Smooth muscle cell (in vitro differentiated cells): ENCODE results near the gene MAST4. TPM values are rescaled to one million over a fixed set of nuclear protein-coding genes. Genes with fewer than 3 reads are reported as not detected.
"Not testable (repeated sequence)": the region's sequence is repeated elsewhere in the genome, so short reads cannot be mapped to it uniquely, and the experiment has no call there.

Experiments used
- DNase-seq: peaks from one replicate; lab custom pipeline; 2025; ENCODE audit not compliant: unreplicated experiment; lab: John Stamatoyannopoulos, UW
- H2AFZ ChIP-seq: fragments of 200-600 bp; sonication (generic); 2 replicates; pipeline ENCODE4 v1.6.0; 2016; ENCODE audit warnings: antibody characterized with exemption, low read depth, mild to moderate bottlenecking
- H3F3A ChIP-seq: fragments of 200-600 bp; sonication (generic); 2 replicates; pipeline ENCODE4 v1.6.0; 2017; ENCODE audit warnings: antibody characterized with exemption, low read depth
- H3K27ac ChIP-seq: fragments of 200-600 bp; sonication (generic); 2 replicates; pipeline ENCODE4 v1.5.1; 2016; ENCODE audit warnings: low read depth, mild to moderate bottlenecking
- H3K27me3 ChIP-seq: fragments of 200-600 bp; sonication (generic); 2 replicates; pipeline ENCODE4 v1.6.1; 2016; ENCODE audit warnings: low read depth, mild to moderate bottlenecking
- H3K36me3 ChIP-seq: fragments of 200-600 bp; sonication (generic); 2 replicates; pipeline ENCODE4 v1.5.1; 2016; ENCODE audit warnings: low read depth
- H3K4me1 ChIP-seq: fragments of 200-600 bp; sonication (generic); 2 replicates; pipeline ENCODE4 v1.5.1; 2016; ENCODE audit warnings: low read depth
- H3K4me2 ChIP-seq: fragments of 200-600 bp; sonication (generic); 2 replicates; pipeline ENCODE4 v1.6.0; 2016; ENCODE audit warnings: mild to moderate bottlenecking
- H3K4me3 ChIP-seq: fragments of 200-600 bp; sonication (generic); 2 replicates; pipeline ENCODE4 v1.5.1; 2016; ENCODE audit warnings: mild to moderate bottlenecking
- H3K79me2 ChIP-seq: fragments of 200-600 bp; sonication (generic); 2 replicates; pipeline ENCODE4 v1.6.0; 2016; ENCODE audit warnings: low read depth, mild to moderate bottlenecking
- H3K9ac ChIP-seq: fragments of 200-600 bp; sonication (generic); 2 replicates; pipeline ENCODE4 v1.6.0; 2016; ENCODE audit warnings: low read depth
- H3K9me3 ChIP-seq: fragments of 200-600 bp; sonication (generic); replicated peaks from 2 replicates; pipeline ENCODE4 v1.5.1; 2016; ENCODE audit warnings: low read depth
- H4K20me1 ChIP-seq: fragments of 200-600 bp; sonication (generic); 2 replicates; pipeline ENCODE4 v1.6.0; 2016; ENCODE audit warnings: low read depth
- WGBS: methylation state at CpG from one replicate; pipeline ENCODE4 v1.1.7; 2016; ENCODE audit warnings: low lambda C conversion rate; 5-methylcytosine and 5-hydroxymethylcytosine counted together
- polyA plus RNA-seq: library from polyadenylated mRNA; unstranded; fragments of >200 nt; fragmentation: Nextera tagmentation; extraction: Ambion mirVana; gene quantifications from 2 replicates; pipeline ENCODE4 v1.2.1, GENCODE V29; 2016
- total RNA-seq: library from RNA; depleted of rRNA; stranded (reverse); fragments of >200 nt; gene quantifications from 2 replicates; pipeline ENCODE4 v1.2.3, GENCODE V29; 2014
- TF ChIP-seq, protein P1 (sequence below): fragments of 200-600 bp; sonication (generic); IDR thresholded peaks from 2 replicates; pipeline ENCODE4 v1.5.1; 2017; ENCODE audit warnings: borderline replicate concordance, mild to moderate bottlenecking, antibody characterized with exemption; ENCODE audit not compliant: insufficient read depth, poor library complexity, severe bottlenecking

The MAST4 gene
- total and polyA plus RNA-seq, 2 experiments from 2014 or later = 6.3 to 24.0 TPM

DNA sequence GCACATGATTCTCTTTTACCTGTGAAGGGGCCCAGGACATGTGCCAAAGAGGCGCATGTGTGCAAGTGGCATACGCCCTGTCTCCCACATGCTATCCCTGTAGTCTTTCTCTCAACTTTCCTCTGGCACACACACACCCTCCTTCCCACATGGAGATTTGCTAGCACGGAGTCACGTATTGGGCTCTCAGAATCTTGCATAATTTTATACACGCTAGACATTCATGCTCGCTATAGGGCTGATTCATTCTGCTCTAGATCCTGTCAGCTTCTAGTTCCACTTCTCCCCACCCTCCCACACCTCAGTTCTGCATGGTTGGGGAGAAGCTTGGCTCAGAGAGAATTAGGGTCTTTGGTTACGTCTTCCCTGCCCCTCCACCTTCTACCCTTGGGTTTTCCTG, 527.6 kb downstream of the MAST4 start:
- Histone ChIP-seq H3K79me2 (no peaks in the 10 kb centered on the region), H3K9ac (no peak overlapping the region), H3K4me3 (no peak overlapping the region), H3K9me3 (peaks cover 3% of the 10 kb centered on the region), H3F3A (no peaks in the 10 kb centered on the region), H3K4me2 (no peak overlapping the region), H3K36me3 (no peaks in the 10 kb centered on the region), H4K20me1 (no peaks in the 10 kb centered on the region), H3K27ac (no peak overlapping the region), H3K4me1 (no peaks in the 10 kb centered on the region), H2AFZ (no peak overlapping the region), H3K27me3 (no peaks in the 10 kb centered on the region)
- no peak for DNase-seq
- TF ChIP-seq, protein P1, sequence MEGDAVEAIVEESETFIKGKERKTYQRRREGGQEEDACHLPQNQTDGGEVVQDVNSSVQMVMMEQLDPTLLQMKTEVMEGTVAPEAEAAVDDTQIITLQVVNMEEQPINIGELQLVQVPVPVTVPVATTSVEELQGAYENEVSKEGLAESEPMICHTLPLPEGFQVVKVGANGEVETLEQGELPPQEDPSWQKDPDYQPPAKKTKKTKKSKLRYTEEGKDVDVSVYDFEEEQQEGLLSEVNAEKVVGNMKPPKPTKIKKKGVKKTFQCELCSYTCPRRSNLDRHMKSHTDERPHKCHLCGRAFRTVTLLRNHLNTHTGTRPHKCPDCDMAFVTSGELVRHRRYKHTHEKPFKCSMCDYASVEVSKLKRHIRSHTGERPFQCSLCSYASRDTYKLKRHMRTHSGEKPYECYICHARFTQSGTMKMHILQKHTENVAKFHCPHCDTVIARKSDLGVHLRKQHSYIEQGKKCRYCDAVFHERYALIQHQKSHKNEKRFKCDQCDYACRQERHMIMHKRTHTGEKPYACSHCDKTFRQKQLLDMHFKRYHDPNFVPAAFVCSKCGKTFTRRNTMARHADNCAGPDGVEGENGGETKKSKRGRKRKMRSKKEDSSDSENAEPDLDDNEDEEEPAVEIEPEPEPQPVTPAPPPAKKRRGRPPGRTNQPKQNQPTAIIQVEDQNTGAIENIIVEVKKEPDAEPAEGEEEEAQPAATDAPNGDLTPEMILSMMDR = no peak
- 93% methylated on average over 7 of the region's 7 CpGs for WGBS

GRCh38 chr5:67124556-67124955, 528.4 kb downstream of the MAST4 start:
- Histone ChIP-seq H3K4me3 (no peak overlapping the region), H3K27me3 (no peaks in the 10 kb centered on the region), H3F3A (no peaks in the 10 kb centered on the region), H2AFZ (no peak overlapping the region), H3K9ac (no peak overlapping the region), H3K27ac (no peak overlapping the region), H3K36me3 (no peaks in the 10 kb centered on the region), H3K79me2 (no peaks in the 10 kb centered on the region), H3K4me1 (no peaks in the 10 kb centered on the region), H3K4me2 (no peak overlapping the region), H3K9me3 (peaks cover 3% of the 10 kb centered on the region), H4K20me1 (no peaks in the 10 kb centered on the region)
- 48% methylated on average over 4 of the region's 4 CpGs for WGBS
- TF ChIP-seq, protein P1 = no peak
- no peak for DNase-seq

DNA sequence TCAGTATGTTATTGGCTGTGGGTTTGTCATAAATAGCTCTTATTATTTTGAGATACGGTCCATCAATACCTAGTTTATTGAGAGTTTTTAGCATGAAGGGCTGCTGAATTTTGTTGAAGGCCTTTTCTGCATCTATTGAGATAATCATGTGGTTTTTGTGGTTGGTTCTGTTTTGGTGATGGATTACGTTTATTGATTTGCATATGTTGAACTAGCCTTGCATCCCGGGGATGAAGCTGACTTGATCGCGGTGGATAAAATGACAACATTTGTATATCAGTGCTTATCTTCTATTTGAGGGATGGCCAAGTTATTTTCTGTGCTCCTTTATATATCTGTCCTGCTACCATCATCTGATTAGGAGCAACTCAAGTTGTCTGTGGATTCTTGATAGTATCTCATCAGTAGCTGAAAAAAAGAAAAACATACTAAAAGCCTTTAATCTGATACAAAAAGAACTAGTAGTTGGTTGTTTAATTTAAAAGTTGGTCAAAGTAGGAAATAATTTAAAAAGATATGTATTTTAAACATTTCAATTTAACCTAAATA, 531.2 kb downstream of the MAST4 start:
- H3K4me2 ChIP-seq, H3K4me1 ChIP-seq, H3K27me3 ChIP-seq, DNase-seq, H2AFZ ChIP-seq, H4K20me1 ChIP-seq, H3K79me2 ChIP-seq, H3F3A ChIP-seq, H3K27ac ChIP-seq, H3K9me3 ChIP-seq, H3K36me3 ChIP-seq, H3K4me3 ChIP-seq, H3K9ac ChIP-seq: not testable (repeated sequence)
- WGBS = 56% methylated on average over 5 of the region's 5 CpGs

GRCh38 chr5:67129768-67130167, 533.6 kb downstream of the MAST4 start:
- Histone ChIP-seq H4K20me1 (no peaks in the 10 kb centered on the region), H2AFZ (no peak overlapping the region), H3K4me1 (no peaks in the 10 kb centered on the region), H3K9me3 (peaks cover 3% of the 10 kb centered on the region), H3K4me3 (no peak overlapping the region), H3K27ac (no peak overlapping the region), H3K9ac (no peak overlapping the region), H3K79me2 (no peaks in the 10 kb centered on the region), H3F3A (no peaks in the 10 kb centered on the region), H3K36me3 (no peaks in the 10 kb centered on the region), H3K4me2 (no peak overlapping the region), H3K27me3 (no peaks in the 10 kb centered on the region)
- WGBS = 94% methylated on average over 2 of the region's 2 CpGs
- DNase-seq = no peak
- TF ChIP-seq, protein P1 = no peak
